Ectodermal cell (in vitro differentiated cells): Measurements from ENCODE around the gene PEX14.

ENCODE experiments used
- H3K27ac ChIP-seq: 2 replicates; pipeline ENCODE4 v1.7.0; 2013; ENCODE audit warnings: mild to moderate bottlenecking, low read depth, low read length; ENCODE audit not compliant: insufficient read depth, poor library complexity, severe bottlenecking
- H3K27me3 ChIP-seq: 2 replicates; pipeline ENCODE4 v1.7.0; 2013; ENCODE audit warnings: mild to moderate bottlenecking, low read length; ENCODE audit not compliant: insufficient read depth, control insufficient read depth, poor library complexity, severe bottlenecking
- H3K36me3 ChIP-seq: one replicate; pipeline ENCODE4 v1.7.0; 2013; ENCODE audit warnings: low read length; ENCODE audit not compliant: control insufficient read depth, insufficient read depth
- H3K4me1 ChIP-seq: one replicate; pipeline ENCODE4 v1.7.0; 2013; ENCODE audit warnings: low read length; ENCODE audit not compliant: control insufficient read depth, insufficient read depth
- H3K4me3 ChIP-seq: 2 replicates; pipeline ENCODE4 v1.7.0; 2013; ENCODE audit warnings: low read depth, low read length, control low read depth; ENCODE audit not compliant: insufficient read depth
- H3K9me3 ChIP-seq: 2 replicates; pipeline ENCODE4 v1.7.0; 2013; ENCODE audit warnings: mild to moderate bottlenecking, low read length, moderate library complexity; ENCODE audit not compliant: control insufficient read depth
- WGBS, 2 experiments: methylation state at CpG; one replicate each; pipeline ENCODE4 v1.1.7; 2013; ENCODE audit warnings: missing lambda C conversion rate in 2 of 2; 5-methylcytosine and 5-hydroxymethylcytosine counted together

Gene PEX14

DNA sequence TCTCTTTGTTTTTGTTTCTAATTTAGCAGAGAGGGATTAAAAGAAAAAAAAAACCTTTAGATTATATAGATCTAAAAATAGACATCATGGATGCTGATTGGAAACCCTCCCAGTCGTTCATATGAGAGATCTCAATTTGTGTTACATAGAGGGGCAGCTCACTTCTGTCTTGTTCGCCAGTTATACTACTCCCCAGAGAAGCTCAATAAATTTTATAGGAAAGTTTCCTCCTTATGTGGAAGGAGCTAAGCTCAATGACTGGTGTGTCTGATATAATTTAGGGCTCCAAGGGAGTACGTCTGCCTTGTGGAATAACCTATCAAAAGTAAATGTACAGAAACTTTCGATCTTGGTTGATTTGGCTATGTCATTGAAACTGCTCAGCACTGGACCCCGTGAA lies 117.6 kb downstream of the PEX14 start:
- Histone ChIP-seq H3K27ac (no peak overlapping the region), H3K4me1 (peaks cover 9% of the 10 kb centered on the region), H3K36me3 (no peaks in the 10 kb centered on the region), H3K27me3 (no peaks in the 10 kb centered on the region), H3K9me3 (no peaks in the 10 kb centered on the region), H3K4me3 (no peak overlapping the region)
- WGBS, 2 experiments, result 73 to 89% methylated on average over 3 to 5 of the region's 5 CpGs

DNA sequence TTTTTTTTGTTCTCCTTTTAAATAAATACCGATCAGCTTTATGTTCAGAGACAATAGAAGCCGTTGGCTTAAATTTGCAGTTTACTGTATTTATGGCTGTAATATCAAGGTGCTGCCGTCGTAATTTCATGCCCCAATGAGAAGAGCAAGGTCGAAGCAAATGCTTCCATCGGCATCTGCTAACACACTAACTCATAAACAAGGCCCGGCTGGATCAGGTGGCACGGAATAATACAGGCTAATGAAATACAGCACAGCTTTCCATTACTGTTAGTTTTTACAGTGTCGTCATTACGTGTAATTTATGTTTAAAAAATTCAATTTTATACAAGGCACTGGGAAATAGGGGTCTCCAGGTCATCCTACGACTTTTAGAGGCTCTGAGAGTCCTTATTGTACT lies 119.0 kb downstream of the PEX14 start:
- no peaks in the 10 kb centered on the region for H3K36me3 ChIP-seq
- WGBS, 2 experiments, result 93 to 96% methylated on average over 11 of the region's 11 CpGs
- peaks cover 20% of the 10 kb centered on the region for H3K4me1 ChIP-seq
- H3K4me3 ChIP-seq, result no peak overlapping the region
- no peak overlapping the region for H3K27ac ChIP-seq
- H3K9me3 ChIP-seq, result no peaks in the 10 kb centered on the region
- H3K27me3 ChIP-seq, result no peaks in the 10 kb centered on the region

DNA sequence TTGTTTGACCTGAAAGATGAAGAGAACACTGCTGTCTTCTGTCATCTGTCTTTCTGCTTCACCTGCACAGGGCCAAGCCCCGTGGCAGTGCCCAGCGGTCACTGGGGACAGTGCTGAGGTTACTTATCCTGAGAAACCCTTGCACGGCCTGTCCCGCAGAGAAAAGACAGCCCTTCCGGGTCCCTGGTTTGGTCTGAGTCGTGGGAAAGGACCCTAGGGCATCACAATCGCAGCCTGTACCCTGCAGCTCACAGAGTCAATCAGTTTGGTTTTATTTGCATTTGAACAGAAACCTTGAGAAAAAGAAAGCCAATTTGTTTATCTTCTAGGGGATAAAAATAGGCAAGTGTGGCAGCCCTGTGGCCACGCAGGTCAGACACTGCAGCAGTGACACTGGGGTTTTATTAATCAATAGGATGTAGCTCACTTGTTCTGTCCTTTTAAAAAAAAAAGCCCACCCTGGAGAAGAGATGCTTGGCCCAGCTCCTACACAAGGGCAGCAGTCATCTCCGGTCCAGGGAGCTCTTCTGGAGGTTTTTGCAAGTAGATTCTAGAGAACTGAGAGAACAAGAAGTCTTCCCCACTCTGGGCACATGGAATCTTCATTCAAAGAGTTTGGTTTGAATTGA lies 120.0 kb downstream of the PEX14 start:
- Histone ChIP-seq H3K4me1 (peaks cover 20% of the 10 kb centered on the region), H3K4me3 (no peak overlapping the region), H3K36me3 (no peaks in the 10 kb centered on the region), H3K27me3 (no peaks in the 10 kb centered on the region), H3K9me3 (no peaks in the 10 kb centered on the region), H3K27ac (no peak overlapping the region)
- 32 to 33% methylated on average over 9 of the region's 9 CpGs for WGBS, 2 experiments

DNA sequence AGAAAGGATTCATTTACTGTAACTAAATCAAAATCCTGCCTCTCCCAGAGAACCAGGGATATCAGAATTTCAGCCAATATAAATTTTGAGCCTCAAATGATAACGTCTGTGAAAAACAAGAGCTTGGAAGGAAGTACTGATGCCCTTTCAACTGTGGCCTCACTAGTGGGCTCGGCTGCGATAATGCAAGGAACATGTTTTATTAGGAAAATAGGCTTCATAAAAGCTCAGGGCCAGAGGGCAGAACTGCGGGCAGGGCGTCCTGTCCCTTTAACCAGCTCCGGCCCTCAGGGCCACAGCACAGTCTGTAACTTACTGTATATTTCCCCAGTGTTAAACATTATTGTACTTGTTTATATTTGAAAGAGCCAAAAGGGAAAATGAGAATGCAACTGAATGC lies 122.0 kb downstream of the PEX14 start:
- no peaks in the 10 kb centered on the region for H3K9me3 ChIP-seq
- H3K4me1 ChIP-seq, result peaks cover 25% of the 10 kb centered on the region
- H3K4me3 ChIP-seq, result no peak overlapping the region
- WGBS, 2 experiments, result 94 to 95% methylated on average over 6 of the region's 6 CpGs
- no peak overlapping the region for H3K27ac ChIP-seq
- H3K27me3 ChIP-seq, result no peaks in the 10 kb centered on the region
- no peaks in the 10 kb centered on the region for H3K36me3 ChIP-seq

DNA sequence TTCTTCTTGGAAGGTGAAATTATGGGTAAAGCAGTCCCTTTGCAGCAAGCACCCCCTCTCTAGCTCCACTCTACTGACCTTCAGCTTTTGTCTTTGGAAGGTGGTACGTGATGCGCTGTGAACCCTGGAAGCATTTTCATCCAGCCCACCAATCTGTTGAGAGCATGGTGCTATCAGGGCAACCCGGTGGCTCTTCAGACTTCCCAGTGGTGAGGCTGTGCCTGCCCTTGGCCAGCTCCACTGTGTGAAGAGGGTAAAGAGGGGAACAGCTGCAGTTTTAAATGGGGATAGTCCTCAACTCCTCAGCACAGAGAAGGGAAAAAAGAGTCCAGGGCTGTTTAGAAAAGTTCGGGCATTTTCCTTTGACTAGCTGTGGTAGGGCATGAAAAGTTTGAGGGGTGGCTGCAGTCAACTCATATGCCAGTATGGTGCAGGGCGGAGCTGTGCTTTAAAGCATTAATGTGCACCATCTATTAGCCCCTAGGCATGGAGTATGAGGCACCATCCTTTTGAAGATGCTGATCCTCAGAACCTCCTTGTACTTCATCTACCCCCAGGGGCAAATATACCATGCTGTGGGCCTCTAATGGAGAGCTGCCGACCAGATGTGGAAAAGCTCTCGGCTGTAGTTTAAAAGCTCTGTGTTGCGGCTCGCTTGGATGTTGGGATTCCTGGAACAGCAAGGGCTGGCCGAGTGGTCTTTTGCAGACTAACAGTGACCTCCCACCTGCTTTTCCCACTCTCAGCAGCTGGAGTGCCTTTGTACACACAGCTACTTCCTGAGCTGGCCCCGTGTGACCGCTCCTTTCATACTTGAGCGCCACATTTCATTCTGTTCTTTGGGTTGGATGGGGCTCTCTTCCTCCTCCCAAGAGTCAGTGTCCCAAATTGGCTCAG lies 123.0 kb downstream of the PEX14 start:
- H3K27ac ChIP-seq, result no peak overlapping the region
- H3K36me3 ChIP-seq, result no peaks in the 10 kb centered on the region
- WGBS, 2 experiments, result 90 to 91% methylated on average over 13 of the region's 13 CpGs
- no peak overlapping the region for H3K4me3 ChIP-seq
- no peaks in the 10 kb centered on the region for H3K27me3 ChIP-seq
- peaks cover 26% of the 10 kb centered on the region for H3K4me1 ChIP-seq
- H3K9me3 ChIP-seq, result no peaks in the 10 kb centered on the region

DNA sequence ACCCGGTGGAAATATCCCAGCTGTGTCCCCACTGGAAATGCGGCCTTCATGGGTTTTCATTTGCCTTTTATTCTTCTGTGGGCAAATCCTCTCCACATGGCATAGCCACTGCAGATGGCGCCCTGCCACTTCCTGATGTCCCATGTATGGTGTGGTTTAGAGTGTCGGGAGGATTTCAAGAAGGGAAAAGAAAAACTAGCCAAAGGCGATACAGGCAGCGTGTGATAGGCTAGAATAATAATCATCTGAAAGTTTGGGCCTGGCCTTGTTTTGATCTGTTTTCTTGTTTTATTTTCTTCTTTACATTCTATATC lies 123.6 kb downstream of the PEX14 start:
- no peak overlapping the region for H3K4me3 ChIP-seq
- 89 to 90% methylated on average over 6 of the region's 6 CpGs for WGBS, 2 experiments
- no peaks in the 10 kb centered on the region for H3K36me3 ChIP-seq
- no peaks in the 10 kb centered on the region for H3K27me3 ChIP-seq
- H3K4me1 ChIP-seq, result peaks cover 26% of the 10 kb centered on the region
- no peak overlapping the region for H3K27ac ChIP-seq
- H3K9me3 ChIP-seq, result no peaks in the 10 kb centered on the region

DNA sequence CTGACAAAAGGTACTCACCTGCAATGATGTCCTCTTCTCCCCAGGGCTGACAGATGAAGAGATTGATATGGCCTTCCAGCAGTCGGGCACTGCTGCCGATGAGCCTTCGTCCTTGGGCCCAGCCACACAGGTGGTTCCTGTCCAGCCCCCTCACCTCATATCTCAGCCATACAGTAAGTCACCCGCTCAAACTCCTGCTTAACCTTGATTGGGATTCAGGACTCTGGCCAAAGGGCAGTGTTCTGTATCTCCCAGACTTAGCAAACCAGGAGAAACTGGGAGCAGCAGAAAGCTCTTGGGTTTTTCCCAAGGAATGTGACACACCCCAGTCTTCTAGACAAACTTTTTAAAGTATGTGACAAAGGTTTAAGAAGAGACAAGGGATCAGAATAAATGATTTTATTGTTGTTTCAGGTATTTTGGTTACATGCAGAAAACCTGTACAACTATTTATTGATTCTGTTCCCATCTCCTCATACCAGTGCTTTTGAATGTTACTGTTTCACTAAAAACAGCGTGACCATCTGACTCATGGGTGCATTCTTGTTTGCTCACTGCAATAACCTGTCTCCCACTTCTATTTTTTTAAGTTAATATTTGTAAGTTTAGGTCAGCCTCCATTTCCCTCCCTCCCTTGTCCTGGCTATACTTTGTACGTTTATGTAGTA lies 124.6 kb downstream of the PEX14 start:
- Histone ChIP-seq H3K27ac (no peak overlapping the region), H3K4me1 (peaks cover 24% of the 10 kb centered on the region), H3K36me3 (no peaks in the 10 kb centered on the region), H3K27me3 (no peaks in the 10 kb centered on the region), H3K9me3 (no peaks in the 10 kb centered on the region), H3K4me3 (no peak overlapping the region)
- WGBS, 2 experiments, result 96% methylated on average over 6 of the region's 6 CpGs

DNA sequence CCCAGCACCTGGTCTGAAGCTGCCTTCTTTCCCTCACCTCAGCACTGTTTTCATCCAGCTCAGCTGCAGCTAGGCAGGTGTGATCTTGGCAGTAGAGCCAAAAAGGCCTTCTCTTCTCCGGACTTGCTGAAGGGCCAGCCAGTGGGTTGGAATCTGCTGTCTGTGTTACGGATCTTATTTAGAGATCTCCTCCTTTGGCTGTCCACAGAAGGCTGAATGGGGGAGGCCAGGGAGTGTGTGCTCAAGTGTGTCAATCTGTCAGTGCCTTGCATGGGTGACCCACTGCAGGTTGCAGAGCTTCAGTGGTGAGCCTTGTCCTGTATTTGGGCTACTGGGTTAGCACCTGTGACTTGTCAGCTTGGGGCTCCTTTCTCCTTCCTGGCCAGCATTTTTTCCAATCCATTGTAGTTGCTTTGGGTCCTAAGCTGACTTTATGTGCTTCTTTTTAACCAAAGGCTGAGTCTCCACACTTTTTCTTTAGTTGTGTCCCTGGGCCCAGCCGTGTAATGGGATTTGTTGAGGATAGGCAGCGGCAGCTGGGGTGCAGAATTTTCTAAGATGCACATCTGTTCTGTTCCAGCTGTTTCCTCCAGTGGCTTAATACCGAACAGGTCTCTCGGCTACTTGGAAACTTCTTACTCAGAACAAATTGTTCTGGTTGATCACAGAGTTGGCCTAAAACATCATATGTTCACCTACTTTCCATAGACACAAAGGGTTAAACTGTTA lies 126.8 kb downstream of the PEX14 start:
- Histone ChIP-seq H3K27me3 (no peaks in the 10 kb centered on the region), H3K4me1 (peaks cover 18% of the 10 kb centered on the region), H3K27ac (peak overlapping the region; percentile 59), H3K4me3 (no peak overlapping the region), H3K9me3 (no peaks in the 10 kb centered on the region), H3K36me3 (no peaks in the 10 kb centered on the region)
- 83 to 85% methylated on average over 6 of the region's 6 CpGs for WGBS, 2 experiments

DNA sequence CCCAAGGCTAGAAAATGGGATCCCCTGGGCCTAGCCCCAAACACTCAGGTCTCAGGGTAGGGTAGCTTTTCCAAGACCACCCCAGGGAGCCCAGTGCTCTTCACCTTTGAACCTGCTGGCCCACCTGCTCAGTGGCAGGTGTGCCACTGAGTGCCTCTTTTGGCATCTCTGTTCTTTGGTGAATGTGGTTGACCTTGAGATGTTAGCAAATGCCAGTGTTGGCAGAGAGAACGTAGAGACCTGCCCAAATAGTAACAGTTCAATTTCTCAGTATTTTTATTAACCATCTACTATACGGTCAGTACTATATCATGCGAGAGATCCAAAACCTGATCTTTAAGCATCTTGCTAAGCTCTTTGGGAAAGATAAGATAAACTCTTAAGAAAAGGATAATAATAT lies 128.2 kb downstream of the PEX14 start:
- 90 to 97% methylated on average over 3 of the region's 3 CpGs for WGBS, 2 experiments
- Histone ChIP-seq H3K27me3 (no peaks in the 10 kb centered on the region), H3K36me3 (no peaks in the 10 kb centered on the region), H3K4me3 (no peak overlapping the region), H3K4me1 (peaks cover 12% of the 10 kb centered on the region), H3K9me3 (no peaks in the 10 kb centered on the region), H3K27ac (no peak overlapping the region)

DNA sequence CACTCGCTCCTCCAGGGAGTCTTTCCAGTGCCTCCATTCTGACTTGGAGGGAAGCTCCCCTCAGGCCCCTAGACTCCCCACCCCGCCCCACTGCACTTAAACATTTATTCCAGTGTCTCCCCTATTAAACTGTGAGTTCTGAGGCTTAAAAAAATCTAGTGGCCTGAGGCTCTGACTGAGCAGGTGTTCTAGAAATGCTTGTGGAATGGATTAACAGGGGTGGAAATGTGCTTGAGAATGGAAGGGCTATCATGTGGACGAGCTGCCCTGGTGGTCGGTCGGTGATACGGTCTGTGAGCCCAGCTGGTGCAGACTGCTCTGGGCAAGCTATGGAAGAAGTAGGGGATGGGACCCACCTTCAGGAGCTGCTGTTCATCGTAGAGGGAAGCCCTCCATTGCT lies 130.2 kb downstream of the PEX14 start:
- no peak overlapping the region for H3K27ac ChIP-seq
- peaks cover 6% of the 10 kb centered on the region for H3K4me1 ChIP-seq
- H3K27me3 ChIP-seq, result no peaks in the 10 kb centered on the region
- H3K36me3 ChIP-seq, result no peaks in the 10 kb centered on the region
- no peaks in the 10 kb centered on the region for H3K9me3 ChIP-seq
- H3K4me3 ChIP-seq, result no peak overlapping the region
- 89 to 94% methylated on average over 6 to 7 of the region's 7 CpGs for WGBS, 2 experiments
